Subcutaneous abdominal adipose tissue (tissue), 5 donors: Measurements from ENCODE around the gene HABP4.

Experiments used
- H3K27ac ChIP-seq: one replicate; pipeline ENCODE4 v1.7.0; 2013; ENCODE audit warnings: low read depth, mild to moderate bottlenecking, inconsistent platforms, low read length, moderate library complexity
- H3K27me3 ChIP-seq, 5 donors: one replicate each; pipeline ENCODE4 v1.7.0; 2013; ENCODE audit warnings: low read length in 5 of 5, inconsistent platforms in 1 of 5; ENCODE audit not compliant: control insufficient read depth in 5 of 5, insufficient read depth in 4 of 5
- H3K36me3 ChIP-seq, 5 donors: one replicate each; pipeline ENCODE4 v1.7.0; 2013; ENCODE audit warnings: low read length in 5 of 5; ENCODE audit not compliant: control insufficient read depth in 5 of 5, insufficient read depth in 5 of 5
- H3K4me1 ChIP-seq, 5 donors: one replicate each; pipeline ENCODE4 v1.7.0; 2013; ENCODE audit warnings: low read length in 5 of 5, mild to moderate bottlenecking in 3 of 5, moderate library complexity in 1 of 5; ENCODE audit not compliant: control insufficient read depth in 5 of 5, insufficient read depth in 5 of 5
- H3K4me3 ChIP-seq, 5 donors: one replicate each; pipeline ENCODE4 v1.7.0; 2013; ENCODE audit warnings: low read length in 5 of 5, low read depth in 1 of 5
- H3K9ac ChIP-seq, 5 donors: one replicate each; pipeline ENCODE4 v1.7.0; 2013; ENCODE audit warnings: low read length in 5 of 5, mild to moderate bottlenecking in 4 of 5, moderate library complexity in 3 of 5
- H3K9me3 ChIP-seq, 5 donors: one replicate each; pipeline ENCODE4 v1.7.0; 2013; ENCODE audit warnings: low read length in 5 of 5; ENCODE audit not compliant: control insufficient read depth in 5 of 5
- donor health status: healthy.
- donor health status: healthy.
- donor health status: healthy.
- donor health status: healthy.
- donor health status: healthy.

Gene HABP4

GRCh38 chr9:96467784-96468183 is 17.8 kb downstream of the HABP4 start:
- no peak overlapping the region for H3K27ac ChIP-seq
- H3K9me3 ChIP-seq: no peaks in the 10 kb centered on the region
- no peak overlapping the region for H3K4me3 ChIP-seq
- peaks cover 10 to 67% (median 33%) of the 10 kb centered on the region in 5 donors for H3K36me3 ChIP-seq
- no peak overlapping the region for H3K9ac ChIP-seq
- no peaks in the 10 kb centered on the region for H3K4me1 ChIP-seq
- no peaks in the 10 kb centered on the region for H3K27me3 ChIP-seq

GRCh38 chr9:96476013-96476412 is 26.0 kb downstream of the HABP4 start:
- no peaks in the 10 kb centered on the region for H3K27me3 ChIP-seq
- H3K4me1 ChIP-seq: peaks cover 0 to 2% (median 0%) of the 10 kb centered on the region in 5 donors
- H3K36me3 ChIP-seq: peaks cover 8 to 50% (median 27%) of the 10 kb centered on the region in 5 donors
- H3K9me3 ChIP-seq: no peaks in the 10 kb centered on the region
- H3K9ac ChIP-seq: no peak overlapping the region
- no peak overlapping the region for H3K4me3 ChIP-seq
- no peak overlapping the region for H3K27ac ChIP-seq

GRCh38 chr9:96476591-96476990 is 26.6 kb downstream of the HABP4 start:
- Histone ChIP-seq H3K4me1 (peaks cover 0 to 2% (median 0%) of the 10 kb centered on the region in 5 donors), H3K27ac (no peak overlapping the region), H3K27me3 (no peaks in the 10 kb centered on the region), H3K9ac (no peak overlapping the region), H3K4me3 (no peak overlapping the region), H3K36me3 (peaks cover 8 to 44% (median 24%) of the 10 kb centered on the region in 5 donors), H3K9me3 (no peaks in the 10 kb centered on the region)

- peaks cover 0 to 13% (median 10%) of the 10 kb centered on the region in 5 donors for H3K4me1 ChIP-seq
- no peaks in the 10 kb centered on the region for H3K27me3 ChIP-seq
- H3K27ac ChIP-seq: no peak overlapping the region
- H3K36me3 ChIP-seq: peaks cover 2 to 23% (median 5%) of the 10 kb centered on the region in 5 donors
- H3K4me3 ChIP-seq: no peak overlapping the region
- peak overlapping the region in 1 of 5 donors; percentile 30 for H3K9ac ChIP-seq
- no peaks in the 10 kb centered on the region for H3K9me3 ChIP-seq
Observed at GRCh38 chr9:96478829-96479371, 28.9 kb downstream of the HABP4 start.

GRCh38 chr9:96480736-96481135 is 30.8 kb downstream of the HABP4 start:
- Histone ChIP-seq H3K9me3 (no peaks in the 10 kb centered on the region), H3K4me1 (peaks cover 0 to 15% (median 13%) of the 10 kb centered on the region in 5 donors), H3K27ac (no peak overlapping the region), H3K36me3 (peaks cover 4 to 23% (median 7%) of the 10 kb centered on the region in 5 donors), H3K9ac (no peak overlapping the region), H3K4me3 (no peak overlapping the region), H3K27me3 (no peaks in the 10 kb centered on the region)

GRCh38 chr9:96482476-96482875 is 32.5 kb downstream of the HABP4 start:
- H3K4me1 ChIP-seq: peaks cover 3 to 31% (median 29%) of the 10 kb centered on the region in 5 donors
- H3K36me3 ChIP-seq: peaks cover 4 to 13% (median 5%) of the 10 kb centered on the region in 5 donors
- peak overlapping the region in 1 of 5 donors; percentile 42 for H3K9ac ChIP-seq
- no peaks in the 10 kb centered on the region for H3K27me3 ChIP-seq
- H3K4me3 ChIP-seq: no peak overlapping the region
- H3K27ac ChIP-seq: peak overlapping the region; percentile 73
- no peaks in the 10 kb centered on the region for H3K9me3 ChIP-seq

- Histone ChIP-seq H3K27ac (peak overlapping the region; percentile 73), H3K4me1 (peaks cover 9 to 38% (median 36%) of the 10 kb centered on the region in 5 donors), H3K9ac (no peak overlapping the region), H3K27me3 (no peaks in the 10 kb centered on the region), H3K4me3 (no peak overlapping the region), H3K9me3 (no peaks in the 10 kb centered on the region), H3K36me3 (peaks cover 4 to 13% (median 6%) of the 10 kb centered on the region in 5 donors)
Observed at GRCh38 chr9:96483197-96483596, 33.2 kb downstream of the HABP4 start.

GRCh38 chr9:96483733-96484390 is 33.9 kb downstream of the HABP4 start:
- H3K9ac ChIP-seq: no peak overlapping the region
- no peak overlapping the region for H3K4me3 ChIP-seq
- no peaks in the 10 kb centered on the region for H3K9me3 ChIP-seq
- no peak overlapping the region for H3K27ac ChIP-seq
- no peaks in the 10 kb centered on the region for H3K27me3 ChIP-seq
- peaks cover 5 to 20% (median 11%) of the 10 kb centered on the region in 5 donors for H3K36me3 ChIP-seq
- H3K4me1 ChIP-seq: peaks cover 9 to 43% (median 39%) of the 10 kb centered on the region in 5 donors

- Histone ChIP-seq H3K36me3 (peaks cover 5 to 26% (median 17%) of the 10 kb centered on the region in 5 donors), H3K27ac (no peak overlapping the region), H3K27me3 (no peaks in the 10 kb centered on the region), H3K9ac (no peak overlapping the region), H3K4me1 (peaks cover 9 to 43% (median 39%) of the 10 kb centered on the region in 5 donors), H3K4me3 (no peak overlapping the region), H3K9me3 (no peaks in the 10 kb centered on the region)
Observed at GRCh38 chr9:96484521-96484931, 34.6 kb downstream of the HABP4 start.

- Histone ChIP-seq H3K4me1 (peaks cover 9 to 43% (median 39%) of the 10 kb centered on the region in 5 donors), H3K4me3 (no peak overlapping the region), H3K27me3 (no peaks in the 10 kb centered on the region), H3K9ac (no peak overlapping the region), H3K27ac (peak overlapping the region; percentile 85), H3K36me3 (peaks cover 8 to 34% (median 25%) of the 10 kb centered on the region in 5 donors), H3K9me3 (no peaks in the 10 kb centered on the region)
Observed at GRCh38 chr9:96485280-96485679, 35.3 kb downstream of the HABP4 start.
